Measurements from ENCODE around the gene DMTF1. TPM values are rescaled to one million over a fixed set of nuclear protein-coding genes. Genes with fewer than 3 reads are reported as not detected.
A peak's percentile ranks its signal among the peaks of the same experiment; 100 is the strongest.

Gene DMTF1
- total RNA-seq: 40.8 and 54.0 TPM in 2 replicates

DNA sequence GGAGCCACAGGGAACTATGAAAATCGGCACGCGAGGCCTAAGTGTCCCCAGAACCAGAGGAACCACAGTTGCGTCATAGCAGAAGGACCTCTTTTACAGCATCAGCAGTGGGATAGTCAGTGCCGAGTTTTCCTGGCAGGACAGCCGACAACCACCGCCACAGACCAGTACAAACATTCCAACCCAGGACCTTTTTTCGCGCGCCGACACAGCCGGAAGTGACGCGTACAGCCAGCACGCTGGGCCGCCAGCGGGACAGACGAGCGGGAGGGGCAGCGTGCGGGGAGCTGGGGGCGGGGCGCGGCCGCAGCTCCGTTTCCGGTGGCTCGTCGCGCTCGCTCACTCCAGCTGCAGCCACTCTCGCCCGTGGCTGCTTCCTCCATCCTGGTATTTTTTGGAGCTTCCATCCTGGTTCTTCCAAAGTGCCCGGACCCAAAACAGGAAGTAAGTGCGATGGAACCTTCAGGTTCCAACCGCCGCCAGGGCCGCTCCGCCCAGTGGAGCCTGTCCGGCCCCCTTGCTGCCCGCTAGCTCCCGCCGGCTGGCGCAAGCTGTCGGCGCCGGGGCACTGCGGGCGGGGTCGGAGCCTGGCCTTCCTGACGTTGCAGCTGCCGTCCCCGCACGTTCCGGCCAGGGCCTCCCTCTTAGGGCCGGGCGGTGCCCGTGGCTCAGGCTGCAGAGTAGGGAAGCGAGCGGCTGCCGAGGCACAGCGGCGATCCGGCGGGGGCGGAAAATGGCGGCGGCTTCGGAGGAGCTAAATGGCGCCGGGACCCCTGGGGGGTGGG is at the start of gene DMTF1:
TSS of gene DMTF1 (plus strand) at position 342 of the 785 bp plus-strand sequence. CDS start 12,489 bp downstream, outside the sequence.
- DNase-seq (ENCODE audit: low read depth) (peak; percentile 88), FAIRE-seq (no peak)
- Histone ChIP-seq H3K27me3 (ENCODE audit: control insufficient read depth, insufficient read depth, low read length) (no peaks in the 10 kb centered on the region), H3K4me3 (ENCODE audit: low read depth, low read length) (peak within 1 kb of the TSS; percentile 88), H3K36me3 (ENCODE audit: control insufficient read depth, insufficient read depth, low read length) (no peaks in the 10 kb centered on the region)
- no peak for TF ChIP-seq CTCF (IDR thresholded peaks at IDR 0.05; ENCODE audit: insufficient read depth, low read length, severe bottlenecking)

DNA sequence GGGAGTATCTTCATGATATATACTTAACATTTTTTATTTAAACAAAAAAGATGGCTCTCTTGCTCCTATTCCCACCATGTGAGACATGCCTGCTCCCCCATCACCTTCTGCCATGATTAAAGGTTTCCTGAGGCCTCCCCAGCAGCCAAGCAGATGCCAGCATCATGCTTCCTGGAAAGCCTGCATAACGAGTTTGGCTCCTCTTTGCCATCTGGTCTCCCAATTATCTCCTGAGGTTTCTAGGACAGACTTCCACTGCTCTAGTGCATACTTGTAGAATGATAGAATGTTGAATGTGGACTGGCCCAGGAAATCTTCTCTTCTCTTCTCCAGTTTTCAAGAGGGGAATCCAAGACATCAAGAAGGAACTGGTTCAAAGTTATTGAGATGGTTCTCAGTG is 46.9 kb upstream of the DMTF1 start:
- no peak for TF ChIP-seq CTCF (IDR thresholded peaks at IDR 0.05; ENCODE audit: insufficient read depth, low read length, severe bottlenecking)
- H3K36me3 ChIP-seq (ENCODE audit: control insufficient read depth, insufficient read depth, low read length): no peaks in the 10 kb centered on the region
- no peak overlapping the region for H3K4me3 ChIP-seq (ENCODE audit: low read depth, low read length)
- peaks cover 4% of the 10 kb centered on the region for H3K27me3 ChIP-seq (ENCODE audit: control insufficient read depth, insufficient read depth, low read length)
- FAIRE-seq (no peak), DNase-seq (ENCODE audit: low read depth) (no peak)

DNA sequence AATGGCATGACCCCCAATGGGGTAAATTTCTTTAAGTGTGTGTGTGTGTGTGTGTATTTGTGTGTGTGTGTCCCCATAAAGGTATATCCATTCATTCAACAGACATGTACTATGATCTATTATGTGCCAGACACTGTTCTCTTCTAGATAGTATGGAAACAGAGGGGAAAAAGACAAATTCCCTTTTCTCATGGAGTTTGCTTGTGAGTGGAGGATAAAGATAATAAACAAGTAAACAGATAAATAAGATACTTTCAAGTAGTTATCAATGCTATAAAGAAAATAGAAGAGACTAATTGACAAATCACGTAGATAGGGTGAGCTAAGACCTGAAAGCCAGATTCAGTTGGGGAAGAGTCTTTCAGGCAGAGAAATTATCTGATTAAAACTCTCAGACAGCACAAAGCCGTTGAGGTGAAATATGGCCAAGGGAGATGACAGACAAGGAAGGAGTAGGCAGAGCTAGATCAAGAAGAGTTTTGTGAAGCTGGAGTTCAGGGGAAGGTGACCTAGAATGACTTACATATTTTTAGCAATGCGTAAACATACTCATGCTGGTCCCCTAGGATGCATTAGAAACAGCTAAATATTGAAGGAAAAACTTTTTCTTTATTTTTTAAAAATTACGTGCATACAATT is 45.2 kb upstream of the DMTF1 start:
- Histone ChIP-seq H3K27me3 (ENCODE audit: control insufficient read depth, insufficient read depth, low read length) (peaks cover 4% of the 10 kb centered on the region), H3K36me3 (ENCODE audit: control insufficient read depth, insufficient read depth, low read length) (no peaks in the 10 kb centered on the region), H3K4me3 (ENCODE audit: low read depth, low read length) (no peak overlapping the region)
- TF ChIP-seq CTCF (IDR thresholded peaks at IDR 0.05; ENCODE audit: insufficient read depth, low read length, severe bottlenecking): no peak
- FAIRE-seq (no peak), DNase-seq (ENCODE audit: low read depth) (no peak)

- DNase-seq (ENCODE audit: low read depth) (no peak), FAIRE-seq (no peak)
- TF ChIP-seq CTCF (IDR thresholded peaks at IDR 0.05; ENCODE audit: insufficient read depth, low read length, severe bottlenecking): no peak
- Histone ChIP-seq H3K27me3 (ENCODE audit: control insufficient read depth, insufficient read depth, low read length) (peaks cover 4% of the 10 kb centered on the region), H3K4me3 (ENCODE audit: low read depth, low read length) (no peak overlapping the region), H3K36me3 (ENCODE audit: control insufficient read depth, insufficient read depth, low read length) (no peaks in the 10 kb centered on the region)
These were observed 44.1 kb upstream of the DMTF1 start for GRCh38 chr7:87107949-87108776.

- Histone ChIP-seq H3K36me3 (ENCODE audit: control insufficient read depth, insufficient read depth, low read length) (no peaks in the 10 kb centered on the region), H3K4me3 (ENCODE audit: low read depth, low read length) (no peak overlapping the region), H3K27me3 (ENCODE audit: control insufficient read depth, insufficient read depth, low read length) (peaks cover 4% of the 10 kb centered on the region)
- DNase-seq (ENCODE audit: low read depth) (peak; percentile 89), FAIRE-seq (no peak)
- no peak for TF ChIP-seq CTCF (IDR thresholded peaks at IDR 0.05; ENCODE audit: insufficient read depth, low read length, severe bottlenecking)
These were observed 41.5 kb upstream of the DMTF1 start for GRCh38 chr7:87110778-87111177.

All from bronchial epithelial cell (primary cell).